Measurements from ENCODE around the gene PMEL. TPM values are rescaled to one million over a fixed set of nuclear protein-coding genes. Genes with fewer than 3 reads are reported as not detected.
"Not testable (repeated sequence)": the region's sequence is repeated elsewhere in the genome, so short reads cannot be mapped to it uniquely, and the experiment has no call there.

PMEL gene
- total RNA-seq, 1 donor from 2014 or later: not detected

DNA sequence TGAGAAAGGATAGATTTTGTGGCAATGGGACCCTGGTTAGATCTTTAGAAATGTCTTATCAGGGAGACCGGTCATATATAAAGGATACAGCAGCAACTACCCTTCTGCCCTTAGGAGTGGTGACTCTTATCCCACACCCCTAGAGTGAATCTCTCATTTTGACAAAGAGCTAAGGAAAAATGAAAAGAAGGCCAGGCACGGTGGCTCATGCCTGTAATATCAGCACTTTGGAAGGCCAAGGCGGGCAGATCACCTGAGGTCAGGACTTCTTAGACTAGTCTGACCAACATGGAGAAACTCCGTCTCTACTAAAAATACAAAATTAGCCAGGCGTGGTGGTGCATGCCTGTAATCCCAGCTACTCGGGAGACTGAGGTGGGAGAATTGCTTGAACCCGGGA lies 20.1 kb upstream of the PMEL start:
- intact Hi-C loops (cut with DNase I); DNase-seq (ENCODE audit: missing footprints); ATAC-seq: not testable (repeated sequence)

DNA sequence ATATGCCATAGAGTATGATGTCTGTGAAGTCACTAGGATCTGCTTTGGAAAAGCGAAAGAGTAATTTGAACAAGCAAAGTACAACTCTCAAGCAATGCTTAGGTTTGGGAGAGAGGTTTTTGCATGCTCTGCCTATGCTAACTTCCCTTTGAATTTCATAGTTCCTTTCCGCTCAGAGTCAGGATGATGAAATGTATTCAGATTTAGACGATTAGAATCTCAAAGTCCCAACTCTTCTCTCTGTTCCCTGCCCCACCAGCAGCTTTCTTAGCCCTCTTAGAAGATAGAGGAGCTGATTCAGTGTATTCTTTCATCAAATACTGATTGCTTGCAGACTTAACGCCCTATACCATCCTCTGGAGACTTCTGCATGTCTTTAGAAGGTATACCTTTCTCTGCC lies 19.5 kb upstream of the PMEL start:
- DNase-seq (ENCODE audit: missing footprints) (no peak), ATAC-seq (no peak)
- intact Hi-C loops (cut with DNase I): no loop called here

DNA sequence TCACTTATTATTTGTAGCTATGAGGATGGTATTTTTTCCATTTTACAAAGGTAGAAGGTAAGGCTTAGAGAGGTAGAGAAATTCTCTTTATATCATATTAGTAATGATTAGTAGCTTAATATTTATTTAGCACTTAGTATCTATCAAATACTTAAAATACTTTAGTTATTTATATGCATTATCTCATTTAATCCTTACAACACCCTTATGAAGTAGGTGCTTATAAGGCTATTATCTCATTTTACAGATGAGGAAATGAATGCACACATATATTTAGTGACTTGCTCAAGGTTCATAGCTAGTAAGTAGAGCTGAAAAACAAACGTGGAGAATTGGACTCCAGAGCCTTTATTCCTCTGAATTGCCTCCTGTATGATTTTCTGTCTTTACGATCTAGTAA lies 19.0 kb upstream of the PMEL start:
- DNase-seq (ENCODE audit: missing footprints): no peak
- ATAC-seq: no peak
- intact Hi-C loops (cut with DNase I): no loop called here

DNA sequence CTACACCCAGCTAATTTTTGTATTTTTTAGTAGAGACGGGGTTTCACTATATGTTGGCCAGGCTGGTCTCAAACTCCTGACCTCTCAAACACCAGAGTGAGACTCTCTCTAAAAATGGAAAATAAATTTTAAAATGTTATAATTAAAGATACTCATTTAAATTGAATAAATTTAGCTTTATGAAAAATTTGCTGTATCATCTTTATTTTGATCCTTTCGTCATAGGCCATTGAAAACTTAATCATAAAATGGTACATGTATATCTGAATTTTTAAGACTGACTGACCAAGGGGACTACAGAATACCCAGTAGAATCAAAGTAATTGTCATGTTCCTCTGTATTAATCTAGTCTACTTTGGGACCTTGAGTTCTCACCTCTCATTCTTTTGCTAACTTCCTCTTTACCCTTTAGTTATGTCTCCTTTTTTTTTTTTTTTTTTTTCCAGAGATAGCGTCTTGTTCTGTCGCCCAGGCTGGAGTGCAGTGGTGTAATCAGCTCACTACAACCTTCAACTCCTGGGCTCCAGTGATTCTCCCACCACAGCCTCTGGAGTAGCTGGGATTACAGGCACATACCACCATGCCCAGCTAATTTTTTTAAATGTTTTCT lies 17.5 kb upstream of the PMEL start:
- DNase-seq (ENCODE audit: missing footprints) (no peak), ATAC-seq (no peak)
- intact Hi-C loops (cut with DNase I): no loop called here

DNA sequence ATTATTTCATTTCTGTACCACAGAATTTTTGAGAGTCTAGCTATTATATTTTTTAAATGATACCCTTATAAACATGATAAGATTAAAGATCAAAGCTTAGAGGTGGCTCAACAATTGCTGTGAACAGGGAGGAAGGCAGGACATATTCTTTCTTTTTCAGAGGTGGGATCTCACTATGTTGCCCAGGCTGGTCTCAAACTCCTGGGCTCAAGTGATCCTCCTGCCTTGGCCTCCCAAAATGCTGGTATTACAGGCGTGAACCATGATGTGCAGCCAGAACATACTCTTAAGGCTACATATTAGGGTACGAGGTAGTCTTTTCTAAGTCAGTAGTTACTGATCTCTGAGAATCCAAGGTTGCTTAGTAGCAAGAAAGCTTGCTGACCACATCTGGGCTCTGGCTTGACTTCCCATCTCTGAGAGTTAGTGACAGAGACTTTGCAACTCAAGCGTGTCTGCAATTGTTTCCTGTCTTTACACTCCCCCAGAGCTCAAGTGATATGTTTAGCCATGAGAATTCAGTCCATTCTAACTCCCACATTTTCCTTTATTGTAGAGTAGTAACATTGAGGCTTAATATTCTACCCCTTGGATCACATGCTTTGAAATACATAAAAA lies 16.6 kb upstream of the PMEL start:
- ATAC-seq (no peak), DNase-seq (ENCODE audit: missing footprints) (no peak)
- intact Hi-C loops (cut with DNase I): no loop called here

DNA sequence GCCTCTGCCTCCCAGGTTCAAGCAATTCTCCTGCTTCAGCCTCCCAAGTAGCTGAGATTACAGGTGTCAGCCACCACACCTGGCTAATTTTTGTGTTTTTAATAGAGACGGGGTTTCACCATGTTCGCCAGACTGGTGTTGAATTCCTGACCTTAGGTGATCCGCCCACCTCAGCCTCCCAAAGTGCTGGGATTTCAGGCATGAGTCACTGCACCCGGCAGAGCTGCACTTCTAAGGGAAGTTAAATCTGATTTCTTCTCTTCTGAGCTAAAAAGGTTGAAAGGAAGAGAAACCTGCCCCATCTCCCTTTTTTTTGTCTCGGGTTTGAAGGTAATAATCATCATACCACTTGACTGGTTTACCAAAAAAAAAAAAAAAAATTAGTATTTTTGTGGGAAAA lies 16.0 kb upstream of the PMEL start:
- DNase-seq (ENCODE audit: missing footprints); ATAC-seq; intact Hi-C loops (cut with DNase I): not testable (repeated sequence)

DNA sequence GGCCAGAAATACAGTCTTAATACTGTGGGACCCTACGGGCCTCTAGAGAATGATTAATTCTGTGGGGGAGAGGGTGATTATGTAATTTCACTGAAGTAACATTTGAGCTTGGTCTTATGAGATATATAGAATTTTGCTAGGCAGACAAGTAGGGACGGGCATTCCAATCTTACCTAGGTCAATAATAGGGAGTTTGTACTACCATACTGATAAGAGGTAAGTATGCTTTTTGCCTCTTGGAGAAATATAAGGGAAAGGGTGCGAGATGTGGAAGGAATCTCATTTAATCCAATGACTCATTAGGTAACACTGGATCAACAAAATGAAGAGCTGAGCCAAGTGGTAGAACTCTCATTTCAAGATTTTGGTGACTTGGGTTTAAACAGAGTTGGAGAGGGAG lies 13.2 kb upstream of the PMEL start:
- intact Hi-C loops (cut with DNase I): no loop called here
- ATAC-seq (no peak), DNase-seq (ENCODE audit: missing footprints) (no peak)

DNA sequence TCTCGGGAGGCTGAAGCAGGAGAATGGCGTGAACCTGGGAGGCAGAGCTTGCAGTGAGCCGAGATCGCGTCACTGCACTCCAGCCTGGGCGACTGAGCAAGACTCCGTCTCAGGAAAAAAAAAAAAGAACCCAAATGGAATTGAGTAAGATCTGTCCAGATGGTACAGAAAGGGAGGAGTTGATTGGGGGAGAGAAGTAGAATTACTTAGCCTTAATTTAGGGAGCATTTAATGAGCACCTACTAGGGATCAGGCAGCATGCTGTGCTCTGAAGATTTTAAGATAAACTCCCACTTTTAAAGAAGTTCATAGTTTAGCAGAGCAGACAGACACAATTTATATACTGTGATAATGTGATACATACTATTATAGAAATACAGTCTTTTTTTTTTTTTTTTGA lies 12.6 kb upstream of the PMEL start:
- DNase-seq (ENCODE audit: missing footprints): no peak
- ATAC-seq: no peak
- intact Hi-C loops (cut with DNase I): no loop called here

DNA sequence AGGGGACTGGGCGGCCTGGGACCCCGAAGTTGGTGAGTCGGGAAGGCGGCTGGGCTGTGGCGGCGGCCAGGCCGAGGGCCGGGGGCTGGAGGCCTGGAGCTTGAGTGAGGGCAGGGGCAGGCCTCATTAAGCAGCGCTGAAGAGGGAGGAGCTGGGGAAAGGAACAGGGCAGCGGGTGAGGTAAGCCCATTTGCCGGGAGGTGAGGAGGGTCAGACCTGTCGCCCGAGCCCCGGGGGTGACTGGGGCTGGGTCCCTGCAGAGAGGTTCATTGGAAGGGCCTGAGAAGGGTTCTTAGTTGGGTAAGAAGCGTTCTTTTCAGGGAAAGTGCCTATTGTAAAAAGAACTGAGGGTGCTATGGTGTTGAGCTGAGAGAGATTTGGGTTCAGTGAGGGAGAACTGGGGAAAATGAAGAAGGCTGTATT lies 8.5 kb upstream of the PMEL start:
- DNase-seq (ENCODE audit: missing footprints) (no peak), ATAC-seq (peak; percentile 37)
- intact Hi-C loops (cut with DNase I): no loop called here

DNA sequence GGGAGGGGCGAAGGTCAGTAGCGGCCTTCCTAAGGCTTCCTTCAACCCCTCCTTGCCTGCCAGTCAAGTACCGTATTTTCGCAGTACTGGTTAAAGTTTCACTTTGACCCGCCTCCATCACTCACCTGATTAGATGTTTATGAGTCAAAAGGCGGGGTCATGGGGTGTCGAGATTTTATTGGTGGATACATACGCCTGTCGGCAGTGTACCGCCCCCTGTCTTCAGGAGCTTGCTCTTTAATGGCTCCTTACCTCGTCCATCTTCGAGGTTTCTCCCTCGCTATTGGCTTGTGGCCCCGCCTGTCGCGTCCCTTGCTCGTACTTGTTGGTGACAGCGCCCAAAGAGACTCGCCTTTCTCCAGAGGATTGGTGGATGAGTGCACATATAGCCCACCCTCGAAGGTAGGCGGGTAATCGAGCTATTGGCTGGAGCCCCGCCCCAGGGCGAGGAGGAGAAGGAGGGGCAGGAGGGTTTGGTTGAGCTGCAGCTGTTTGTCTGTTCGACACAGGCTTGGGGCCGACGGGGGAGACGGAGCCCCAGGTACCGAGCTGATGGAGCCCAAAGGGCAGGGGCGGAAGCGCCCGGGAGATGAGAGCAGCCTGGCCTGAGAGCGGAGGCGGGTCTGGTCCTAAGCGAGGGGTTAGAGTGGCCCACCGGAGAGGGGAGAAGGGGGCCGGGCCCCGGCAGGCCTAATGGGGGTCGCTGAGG lies 7.9 kb upstream of the PMEL start, which contains the start of gene RAB5B:
RAB5B (plus strand) TSS at position 480 of the 709 bp plus-strand sequence. CDS start 12,883 bp downstream, outside the sequence.
- intact Hi-C loops (cut with DNase I): loop anchor here (2.0 kb wide), 1 partner anchor 47 kb away; the partner anchor contains the start of gene PYM1
- DNase-seq (ENCODE audit: missing footprints) (peak; percentile 99), ATAC-seq (peak; percentile 95)

DNA sequence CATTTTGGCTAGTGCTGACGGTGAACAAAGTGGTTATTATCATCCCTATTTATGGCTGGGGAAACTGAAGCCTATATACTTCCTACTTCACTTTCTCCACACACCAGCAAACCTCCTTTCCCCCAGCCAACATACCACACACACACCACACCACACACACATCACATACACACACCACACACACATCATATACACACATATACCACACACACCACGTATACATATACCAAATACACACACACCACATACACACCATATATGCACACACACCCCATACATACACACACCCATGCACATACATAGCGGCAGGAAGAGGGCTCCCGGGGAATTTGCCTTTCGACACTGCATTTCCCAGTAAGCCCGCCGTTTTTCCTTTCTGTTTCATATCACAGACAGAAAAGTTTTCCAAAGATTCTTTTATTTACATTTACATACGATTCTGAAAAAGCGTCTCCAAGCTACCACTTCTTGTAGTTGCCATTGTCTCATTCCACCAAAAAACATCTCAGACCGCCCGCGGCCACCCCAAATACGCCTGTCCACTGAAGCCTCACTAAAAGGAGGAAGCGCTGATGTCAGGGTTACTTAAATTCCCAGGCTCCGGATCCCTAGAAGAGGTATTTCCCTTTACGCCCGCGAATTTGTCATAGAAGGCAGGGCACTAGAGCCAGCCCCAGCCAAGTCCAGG lies 7.2 kb upstream of the PMEL start:
- intact Hi-C loops (cut with DNase I): loop anchor here (2.0 kb wide), 1 partner anchor 46 kb away; the partner anchor contains the start of gene PYM1
- DNase-seq (ENCODE audit: missing footprints): no peak
- no peak for ATAC-seq

DNA sequence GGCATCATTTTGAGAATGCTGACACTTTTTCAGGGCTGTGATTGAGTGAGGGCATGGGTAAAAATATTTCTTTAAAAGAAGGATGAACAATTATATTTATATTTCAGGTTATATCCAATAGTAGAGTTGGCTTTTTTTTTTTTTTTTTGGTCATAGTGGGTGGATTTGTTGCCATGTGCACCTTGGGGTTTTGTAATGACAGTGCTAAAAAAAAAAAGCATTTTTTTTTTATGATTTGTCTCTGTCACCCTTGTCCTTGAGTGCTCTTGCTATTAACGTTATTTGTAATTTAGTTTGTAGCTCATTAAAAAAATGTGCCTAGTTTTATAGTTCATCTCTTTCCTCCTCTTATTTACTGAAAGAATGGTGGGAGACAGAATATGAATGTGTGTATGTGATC lies 6.6 kb upstream of the PMEL start:
- DNase-seq (ENCODE audit: missing footprints) (no peak), ATAC-seq (no peak)
- intact Hi-C loops (cut with DNase I): loop anchor here (2.0 kb wide), 1 partner anchor 46 kb away; the partner anchor contains the start of gene PYM1

DNA sequence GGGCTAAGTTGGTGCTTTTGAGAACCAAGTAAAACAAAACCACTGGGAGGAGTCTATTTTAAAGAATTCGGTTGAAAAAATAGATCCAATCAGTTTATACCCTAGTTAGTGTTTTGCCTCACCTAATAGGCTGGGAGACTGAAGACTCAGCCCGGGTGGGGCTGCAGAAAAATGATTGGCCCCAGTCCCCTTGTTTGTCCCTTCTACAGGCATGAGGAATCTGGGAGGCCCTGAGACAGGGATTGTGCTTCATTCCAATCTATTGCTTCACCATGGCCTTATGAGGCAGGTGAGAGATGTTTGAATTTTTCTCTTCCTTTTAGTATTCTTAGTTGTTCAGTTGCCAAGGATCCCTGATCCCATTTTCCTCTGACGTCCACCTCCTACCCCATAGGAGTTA lies 6.2 kb upstream of the PMEL start:
- DNase-seq (ENCODE audit: missing footprints): no peak
- intact Hi-C loops (cut with DNase I): loop anchor here (2.0 kb wide), 1 partner anchor 45 kb away; the partner anchor contains the start of gene PYM1
- ATAC-seq: no peak

DNA sequence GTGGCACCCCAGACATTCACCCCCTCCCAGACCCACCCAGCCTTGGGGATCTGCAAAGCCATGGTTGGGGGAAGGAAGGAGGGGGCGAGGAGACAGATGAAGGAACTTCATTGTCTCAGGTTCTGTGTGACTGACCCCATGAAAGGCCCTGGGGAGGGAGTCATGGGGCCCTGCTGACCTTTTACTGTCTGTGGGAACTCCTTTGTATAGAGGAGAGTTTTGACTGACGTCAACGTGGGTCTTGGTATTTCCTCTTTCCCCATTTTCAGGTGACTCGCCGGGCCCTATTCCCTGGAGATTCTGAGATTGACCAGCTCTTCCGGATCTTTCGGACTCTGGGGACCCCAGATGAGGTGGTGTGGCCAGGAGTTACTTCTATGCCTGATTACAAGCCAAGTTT lies 4.9 kb upstream of the PMEL start:
- DNase-seq (ENCODE audit: missing footprints): no peak
- intact Hi-C loops (cut with DNase I): no loop called here
- no peak for ATAC-seq

DNA sequence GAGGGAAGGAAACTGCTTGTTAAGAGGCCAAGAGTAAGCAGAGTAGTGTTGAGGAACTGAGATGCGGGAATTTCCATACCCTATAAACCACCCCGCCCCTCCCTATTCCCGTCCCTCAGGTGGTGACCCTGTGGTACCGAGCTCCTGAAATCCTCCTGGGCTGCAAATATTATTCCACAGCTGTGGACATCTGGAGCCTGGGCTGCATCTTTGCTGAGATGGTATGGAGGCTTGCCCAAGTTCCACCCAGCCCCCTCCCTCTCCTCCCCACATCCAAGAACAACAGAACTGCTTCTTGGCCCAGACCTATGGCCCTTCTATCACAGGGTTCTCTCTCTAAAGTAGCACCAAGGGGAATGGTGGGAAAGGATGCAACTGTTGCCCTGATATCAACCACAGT lies 3.5 kb upstream of the PMEL start:
- intact Hi-C loops (cut with DNase I): no loop called here
- DNase-seq (ENCODE audit: missing footprints) (no peak), ATAC-seq (no peak)

DNA sequence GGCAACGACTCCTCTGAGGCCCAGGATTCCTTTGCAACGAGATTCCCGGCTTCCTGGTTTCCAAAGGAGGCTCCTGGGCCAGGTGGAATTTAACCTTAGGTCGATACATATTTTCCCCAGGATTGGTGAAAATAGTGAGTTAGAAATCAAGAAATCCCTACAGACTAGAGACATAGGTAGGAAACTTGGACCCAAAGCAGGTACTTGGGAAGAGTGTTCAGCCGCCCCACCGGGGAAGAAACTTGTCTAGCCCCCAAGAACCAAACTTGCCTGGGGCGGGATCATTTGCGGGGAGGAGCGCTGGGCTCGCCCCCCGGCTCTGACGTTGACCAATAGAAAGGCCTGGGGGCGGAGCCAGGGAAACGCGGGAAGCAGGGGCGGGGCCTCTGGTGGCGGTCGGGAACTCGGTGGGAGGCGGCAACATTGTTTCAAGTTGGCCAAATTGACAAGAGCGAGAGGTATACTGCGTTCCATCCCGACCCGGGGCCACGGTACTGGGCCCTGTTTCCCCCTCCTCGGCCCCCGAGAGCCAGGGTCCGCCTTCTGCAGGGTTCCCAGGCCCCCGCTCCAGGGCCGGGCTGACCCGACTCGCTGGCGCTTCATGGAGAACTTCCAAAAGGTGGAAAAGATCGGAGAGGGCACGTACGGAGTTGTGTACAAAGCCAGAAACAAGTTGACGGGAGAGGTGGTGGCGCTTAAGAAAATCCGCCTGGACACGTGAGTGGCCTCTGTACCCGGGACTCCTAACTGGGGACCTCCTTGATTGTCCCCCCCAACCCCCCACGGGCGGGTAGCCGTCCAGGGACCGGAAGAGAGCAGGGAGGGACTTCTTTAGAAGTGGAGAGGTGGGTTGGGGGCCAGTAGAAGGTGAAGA lies 803 bp upstream of the PMEL start, which contains the start of gene CDK2:
CDK2 (plus strand) TSS at position 423 of the 874 bp plus-strand sequence; CDS start at position 602, 179 bp downstream.
- intact Hi-C loops (cut with DNase I): loop anchor here (2.0 kb wide), 1 partner anchor 34 kb away; no protein-coding TSS in a partner anchor
- DNase-seq (ENCODE audit: missing footprints): peak; percentile 95
- ATAC-seq: peak; percentile 95

DNA sequence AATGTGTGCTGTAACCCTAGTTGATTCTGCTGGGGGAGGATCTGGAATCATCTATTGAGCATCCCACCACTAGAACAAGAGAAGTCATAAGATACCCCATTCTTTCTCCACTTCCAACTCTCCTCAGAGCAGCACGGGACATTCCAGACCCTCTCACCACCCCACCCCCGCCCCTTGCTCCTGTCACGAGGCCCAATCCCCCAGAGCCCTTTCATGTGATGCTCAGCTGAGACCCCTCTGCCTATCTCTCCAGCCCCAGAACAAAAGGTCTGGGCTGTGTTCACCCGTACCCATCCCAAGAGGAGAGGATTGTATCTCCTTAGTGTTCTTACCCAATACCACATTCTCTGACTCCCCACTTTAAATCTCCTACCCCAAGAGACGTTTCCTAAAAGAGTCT lies 602 bp downstream of the PMEL start:
- no peak for ATAC-seq
- intact Hi-C loops (cut with DNase I): no loop called here
- no peak for DNase-seq (ENCODE audit: missing footprints)

DNA sequence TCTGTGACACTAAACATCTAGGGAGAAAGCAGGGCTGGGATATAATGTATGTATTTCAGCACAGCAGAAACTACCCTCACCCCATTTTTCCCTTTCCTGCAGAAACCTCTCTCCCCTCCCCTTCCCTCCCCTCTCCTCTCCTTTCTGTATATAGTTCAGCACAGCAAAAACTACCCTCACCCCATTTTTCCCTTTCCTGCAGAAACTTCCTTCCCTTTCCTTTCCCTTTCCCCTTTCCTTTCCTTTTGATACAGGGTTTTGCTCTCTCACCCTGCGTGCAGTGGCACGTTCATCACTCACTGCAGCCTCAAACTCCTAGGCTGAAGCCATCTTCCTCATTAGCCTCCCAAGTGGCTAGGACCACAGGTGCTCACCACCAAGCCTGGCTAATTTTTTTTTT lies 2.1 kb downstream of the PMEL start:
- ATAC-seq: no peak

More for the DNA sequence above, 2.1 kb downstream of the PMEL start:
- DNase-seq (ENCODE audit: missing footprints): no peak
- intact Hi-C loops (cut with DNase I): no loop called here
